Upper lobe of right lung (tissue), 1 donor: ENCODE data around the gene DNAJC30. TPM values are rescaled to one million over a fixed set of nuclear protein-coding genes. Genes with fewer than 3 reads are reported as not detected.
A peak's percentile ranks its signal among the peaks of the same experiment; 100 is the strongest.

ENCODE experiments used
- ATAC-seq: fragments of 200-7000 bp; cut with Tn5 transposase; one replicate; pipeline ENCODE4 v1.9.1; 2020; ENCODE audit warnings: mild to moderate bottlenecking, moderate library complexity
- DNase-seq: peaks from one replicate; pipeline ENCODE4 v3.0.0-alpha.2; 2020
- H3K27ac ChIP-seq: fragments of 200-600 bp; one replicate; pipeline ENCODE4 v1.8.0; 2022
- H3K27me3 ChIP-seq: fragments of 200-600 bp; one replicate; pipeline ENCODE4 v1.8.0; 2022; ENCODE audit warnings: mild to moderate bottlenecking
- H3K36me3 ChIP-seq: fragments of 200-600 bp; one replicate; pipeline ENCODE4 v1.8.0; 2022
- H3K4me1 ChIP-seq: fragments of 200-600 bp; one replicate; pipeline ENCODE4 v1.8.0; 2022
- H3K4me3 ChIP-seq: fragments of 200-600 bp; one replicate; pipeline ENCODE4 v1.8.0; 2022; ENCODE audit warnings: mild to moderate bottlenecking
- H3K9me3 ChIP-seq: fragments of 200-600 bp; one replicate; pipeline ENCODE4 v1.8.0; 2022
- CTCF ChIP-seq: fragments of 200-600 bp; IDR thresholded peaks from one replicate; pipeline ENCODE4 v1.8.0; 2022; ENCODE audit warnings: antibody characterized with exemption
- intact Hi-C: fragments of 100-400 bp; cut with DNase I; formaldehyde crosslinking; loops from one replicate; pipeline ENCODE4 v1.11.0; 2022
- total RNA-seq: library from RNA; stranded (reverse); fragmentation: NEBNext Ultra II Directional; extraction: Animal tissue kit (Norgen Biotek cat#: 25700); gene quantifications from one replicate; pipeline ENCODE4 v1.2.1, GENCODE V29; 2021
- donor health status: DM: no; HTN: yes; CAD: no; lungs with severe emphysema.

DNAJC30 gene
- total RNA-seq, 1 donor from 2014 or later: 10.2 TPM

- peak within 1 kb of the TSS; percentile 64 for H3K4me3 ChIP-seq
- TF ChIP-seq CTCF: no peak
- no peaks in the 10 kb centered on the region for H3K27me3 ChIP-seq
- peaks cover 24% of the 10 kb centered on the region for H3K4me1 ChIP-seq
- ATAC-seq (peak; percentile 94), DNase-seq (peak; percentile 87)
- H3K27ac ChIP-seq: no peak within 1 kb of the TSS
- H3K9me3 ChIP-seq: no peaks in the 10 kb centered on the region
- no peaks in the 10 kb centered on the region for H3K36me3 ChIP-seq
- intact Hi-C loops: no loop called here
Measured at GRCh38 chr7:73718905-73719805, 35.9 kb upstream of the DNAJC30 start, which contains the start of gene STX1A. Gene STX1A (minus strand): TSS chr7:73719669. CDS start chr7:73719631, 38 bp downstream.

- H3K36me3 ChIP-seq: no peaks in the 10 kb centered on the region
- no peaks in the 10 kb centered on the region for H3K9me3 ChIP-seq
- H3K27ac ChIP-seq: no peak overlapping the region
- H3K4me3 ChIP-seq: peak overlapping the region; percentile 64
- H3K4me1 ChIP-seq: peaks cover 24% of the 10 kb centered on the region
- TF ChIP-seq CTCF: no peak
- intact Hi-C loops: no loop called here
- H3K27me3 ChIP-seq: no peaks in the 10 kb centered on the region
- DNase-seq (no peak), ATAC-seq (no peak)
Measured at GRCh38 chr7:73718438-73718881, 35.2 kb upstream of the DNAJC30 start.

GRCh38 chr7:73717991-73718405, 34.7 kb upstream of the DNAJC30 start:
- Histone ChIP-seq H3K36me3 (no peaks in the 10 kb centered on the region), H3K27ac (no peak overlapping the region), H3K27me3 (no peaks in the 10 kb centered on the region), H3K9me3 (no peaks in the 10 kb centered on the region), H3K4me1 (peaks cover 24% of the 10 kb centered on the region), H3K4me3 (peak overlapping the region; percentile 64)
- no peak for ATAC-seq
- TF ChIP-seq CTCF: no peak
- intact Hi-C loops: no loop called here
- no peak for DNase-seq

DNA sequence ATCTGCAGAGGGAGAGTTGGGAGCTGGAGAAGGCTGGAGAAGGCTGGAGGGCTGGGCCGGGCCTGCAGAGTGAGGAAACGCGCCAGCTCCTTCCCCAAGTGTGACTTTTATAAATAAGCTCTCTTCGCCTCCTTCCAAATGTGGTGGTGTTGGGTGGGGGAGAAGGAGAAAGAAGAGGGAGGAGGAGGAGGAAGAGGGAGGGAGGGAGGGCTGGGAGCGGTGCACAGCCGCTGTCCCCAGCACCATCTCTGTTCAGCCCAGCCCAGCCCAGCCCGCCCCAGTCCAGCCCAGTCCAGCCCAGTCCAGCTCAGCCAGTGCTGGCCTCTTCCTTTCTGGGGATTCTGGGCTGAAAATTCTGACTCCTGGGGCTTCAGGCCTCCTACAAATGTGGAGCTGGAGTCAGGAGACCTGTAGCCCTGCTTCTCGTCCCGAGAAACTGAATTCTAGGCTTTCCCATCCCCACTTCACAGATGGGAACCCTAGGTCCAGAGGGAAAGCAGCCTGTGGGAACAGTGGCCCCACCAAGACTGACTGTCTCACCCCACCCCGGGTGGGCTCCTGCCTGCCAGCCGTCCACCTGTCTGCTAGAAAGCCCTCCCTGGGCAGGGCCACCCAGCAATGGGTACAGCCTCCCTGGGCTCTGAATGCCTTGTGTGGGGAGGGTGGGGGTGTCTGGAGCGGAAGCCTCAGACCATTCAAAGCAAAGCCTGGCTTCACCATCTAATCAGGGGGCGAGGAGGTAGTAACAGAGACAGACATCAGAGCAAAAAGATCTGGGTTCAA, 34.0 kb upstream of the DNAJC30 start:
- Histone ChIP-seq H3K4me1 (peaks cover 24% of the 10 kb centered on the region), H3K36me3 (no peaks in the 10 kb centered on the region), H3K4me3 (no peak overlapping the region), H3K27ac (no peak overlapping the region), H3K9me3 (no peaks in the 10 kb centered on the region), H3K27me3 (no peaks in the 10 kb centered on the region)
- intact Hi-C loops: no loop called here
- ATAC-seq (no peak), DNase-seq (no peak)
- no peak for TF ChIP-seq CTCF

GRCh38 chr7:73716318-73716890, 33.2 kb upstream of the DNAJC30 start:
- Histone ChIP-seq H3K27ac (no peak overlapping the region), H3K27me3 (no peaks in the 10 kb centered on the region), H3K4me3 (no peak overlapping the region), H3K9me3 (no peaks in the 10 kb centered on the region), H3K36me3 (no peaks in the 10 kb centered on the region), H3K4me1 (peaks cover 24% of the 10 kb centered on the region)
- ATAC-seq (no peak), DNase-seq (no peak)
- no peak for TF ChIP-seq CTCF
- intact Hi-C loops: no loop called here
